Measurements from ENCODE around the gene GLRB.

GLRB gene

GRCh38 chr4:157204634-157205244 is 128.8 kb downstream of the GLRB start:
- H3K36me3 ChIP-seq (ENCODE audit: insufficient read depth, insufficient read length, low read length) = no peaks in the 10 kb centered on the region
- no peak for DNase-seq (ENCODE audit: low read depth, low spot score)
- H3K9me3 ChIP-seq (ENCODE audit: insufficient read depth, low read length) = 0 out of 2 replicates have a peak, but pooled peaks cover 4% of the 10 kb centered on the region
- no peak overlapping the region for H3K4me3 ChIP-seq (ENCODE audit: insufficient read length, low read depth)
- no peak for TF ChIP-seq YY1 (IDR thresholded peaks at IDR 0.05; ENCODE audit: insufficient read depth, insufficient read length)
- no peak for TF ChIP-seq SUZ12 (IDR thresholded peaks at IDR 0.05; ENCODE audit: extremely low read depth, insufficient read depth, insufficient read length)
- TF ChIP-seq ZNF274 (IDR thresholded peaks at IDR 0.05; ENCODE audit: low read depth, low read length) = no peak
- no peaks in the 10 kb centered on the region for H3K27me3 ChIP-seq (ENCODE audit: insufficient read depth, insufficient read length)
- no peak overlapping the region for H3K9ac ChIP-seq (ENCODE audit: insufficient read length, low read depth)
- no peaks in the 10 kb centered on the region for H3K4me1 ChIP-seq (ENCODE audit: insufficient read depth, insufficient read length)

GRCh38 chr4:157217708-157218107 is 141.8 kb downstream of the GLRB start:
- Histone ChIP-seq H3K9ac (ENCODE audit: insufficient read length, low read depth) (no peak overlapping the region), H3K4me1 (ENCODE audit: insufficient read depth, insufficient read length) (no peaks in the 10 kb centered on the region), H3K27me3 (ENCODE audit: insufficient read depth, insufficient read length) (peaks cover 38% of the 10 kb centered on the region), H3K36me3 (ENCODE audit: insufficient read depth, insufficient read length, low read length) (no peaks in the 10 kb centered on the region), H3K9me3 (ENCODE audit: insufficient read depth, low read length) (no peaks in the 10 kb centered on the region), H3K4me3 (ENCODE audit: insufficient read length, low read depth) (no peak overlapping the region)
- no peak for DNase-seq (ENCODE audit: low read depth, low spot score)
- no peak for TF ChIP-seq SUZ12 (IDR thresholded peaks at IDR 0.05; ENCODE audit: extremely low read depth, insufficient read depth, insufficient read length)
- no peak for TF ChIP-seq ZNF274 (IDR thresholded peaks at IDR 0.05; ENCODE audit: low read depth, low read length)
- TF ChIP-seq YY1 (IDR thresholded peaks at IDR 0.05; ENCODE audit: insufficient read depth, insufficient read length) = no peak

- H3K9ac ChIP-seq (ENCODE audit: insufficient read length, low read depth) = no peak overlapping the region
- DNase-seq (ENCODE audit: low read depth, low spot score) = no peak
- peak overlapping the region; percentile 32 for H3K4me3 ChIP-seq (ENCODE audit: insufficient read length, low read depth)
- TF ChIP-seq YY1 (IDR thresholded peaks at IDR 0.05; ENCODE audit: insufficient read depth, insufficient read length) (no peak), ZNF274 (IDR thresholded peaks at IDR 0.05; ENCODE audit: low read depth, low read length) (no peak), SUZ12 (IDR thresholded peaks at IDR 0.05; ENCODE audit: extremely low read depth, insufficient read depth, insufficient read length) (no peak)
- H3K4me1 ChIP-seq (ENCODE audit: insufficient read depth, insufficient read length) = no peaks in the 10 kb centered on the region
- peaks cover 47% of the 10 kb centered on the region for H3K27me3 ChIP-seq (ENCODE audit: insufficient read depth, insufficient read length)
- no peaks in the 10 kb centered on the region for H3K36me3 ChIP-seq (ENCODE audit: insufficient read depth, insufficient read length, low read length)
- no peaks in the 10 kb centered on the region for H3K9me3 ChIP-seq (ENCODE audit: insufficient read depth, low read length)
Measured at GRCh38 chr4:157219711-157220370, 143.9 kb downstream of the GLRB start.

- no peaks in the 10 kb centered on the region for H3K9me3 ChIP-seq (ENCODE audit: insufficient read depth, low read length)
- H3K4me1 ChIP-seq (ENCODE audit: insufficient read depth, insufficient read length) = no peaks in the 10 kb centered on the region
- peak; percentile 35 for DNase-seq (ENCODE audit: low read depth, low spot score)
- peaks cover 47% of the 10 kb centered on the region for H3K27me3 ChIP-seq (ENCODE audit: insufficient read depth, insufficient read length)
- peak within 1 kb of the TSS; percentile 50 for H3K4me3 ChIP-seq (ENCODE audit: insufficient read length, low read depth)
- TF ChIP-seq SUZ12 (IDR thresholded peaks at IDR 0.05; ENCODE audit: extremely low read depth, insufficient read depth, insufficient read length) (peak; percentile 71), YY1 (IDR thresholded peaks at IDR 0.05; ENCODE audit: insufficient read depth, insufficient read length) (no peak)
- no peaks in the 10 kb centered on the region for H3K36me3 ChIP-seq (ENCODE audit: insufficient read depth, insufficient read length, low read length)
- peak within 1 kb of the TSS; percentile 26 for H3K9ac ChIP-seq (ENCODE audit: insufficient read length, low read depth)
Measured at GRCh38 chr4:157220371-157220881, 144.5 kb downstream of the GLRB start, which contains the start of gene GRIA2. Gene GRIA2, plus strand, starts transcription at chr4:157220728. Its CDS starts 315 bp downstream, at chr4:157221043.

GRCh38 chr4:157221426-157221894 is 145.5 kb downstream of the GLRB start:
- Histone ChIP-seq H3K36me3 (ENCODE audit: insufficient read depth, insufficient read length, low read length) (no peaks in the 10 kb centered on the region), H3K27me3 (ENCODE audit: insufficient read depth, insufficient read length) (peaks cover 47% of the 10 kb centered on the region), H3K4me1 (ENCODE audit: insufficient read depth, insufficient read length) (no peaks in the 10 kb centered on the region), H3K9me3 (ENCODE audit: insufficient read depth, low read length) (no peaks in the 10 kb centered on the region), H3K9ac (ENCODE audit: insufficient read length, low read depth) (peak overlapping the region; percentile 26), H3K4me3 (ENCODE audit: insufficient read length, low read depth) (peak overlapping the region; percentile 50)
- DNase-seq (ENCODE audit: low read depth, low spot score) = no peak
- TF ChIP-seq ZNF274 (IDR thresholded peaks at IDR 0.05; ENCODE audit: low read depth, low read length) (no peak), SUZ12 (IDR thresholded peaks at IDR 0.05; ENCODE audit: extremely low read depth, insufficient read depth, insufficient read length) (no peak)

All from NT2/D1 (cell line).